OCI-LY7 (cell line): ENCODE measurements around the gene NCKAP5L.

Experiments used
- CTCF ChIP-seq: fragments of 200-600 bp; sonication (generic); conservative IDR thresholded peaks from 2 replicates; pipeline ENCODE4 v1.5.1; 2014; ENCODE audit warnings: mild to moderate bottlenecking, antibody characterized with exemption, low read length, moderate library complexity, mixed read lengths
- EZH2phosphoT487 ChIP-seq: fragments of 200-600 bp; sonication (generic); IDR thresholded peaks from 2 replicates; pipeline ENCODE4 v1.6.1; 2018; ENCODE audit warnings: low read depth, borderline replicate concordance, mild to moderate bottlenecking, mixed run types, antibody characterized with exemption, low read length, moderate library complexity, mixed read lengths

GRCh38 chr12:49776413-49776812 is 51.8 kb downstream of the NCKAP5L start:
- TF ChIP-seq CTCF: peak; percentile 92
- no peak for TF ChIP-seq EZH2phosphoT487
